Smooth muscle cell of the umbilical artery (primary cell): ENCODE data around the gene EIF3L. TPM values are rescaled to one million over a fixed set of nuclear protein-coding genes. Genes with fewer than 3 reads are reported as not detected.

Experiments
- total RNA-seq: library from RNA; depleted of rRNA; stranded (reverse); fragments of >200 nt; gene quantifications from 2 replicates; pipeline ENCODE4 v1.2.3, GENCODE V29; 2014

Gene EIF3L
- 295 and 311 TPM in 2 replicates for total RNA-seq

DNA sequence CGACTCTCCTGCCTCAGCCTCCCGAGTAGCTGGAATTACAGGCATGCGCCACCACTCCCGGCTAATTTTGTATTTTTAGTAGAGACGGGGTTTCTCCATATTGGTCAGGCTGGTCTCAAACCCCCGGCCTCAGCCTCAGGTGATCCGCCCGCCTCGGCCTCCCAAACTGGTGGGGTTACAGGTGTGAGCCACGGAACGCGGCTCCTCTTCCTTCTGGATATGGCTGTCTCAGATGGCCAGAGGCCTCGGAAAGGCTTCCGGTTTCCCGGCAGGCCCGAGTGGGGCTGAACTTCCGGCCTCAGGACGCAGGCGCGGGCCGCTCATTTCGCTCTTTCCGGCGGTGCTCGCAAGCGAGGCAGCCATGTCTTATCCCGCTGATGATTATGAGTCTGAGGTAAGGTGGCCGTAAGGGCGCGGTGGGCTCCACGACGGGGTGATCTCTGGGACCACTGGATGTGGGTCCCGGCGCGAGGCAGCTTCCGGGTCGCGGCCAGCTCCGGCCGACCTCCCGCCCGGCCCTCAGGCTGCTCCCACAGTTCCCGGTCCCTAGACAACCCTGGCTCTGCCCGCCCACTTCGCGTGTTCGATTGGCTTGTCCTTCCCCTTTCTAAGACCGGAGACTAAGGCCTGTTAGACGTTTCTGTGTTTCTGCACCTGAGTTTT is at the start of gene EIF3L:
Gene EIF3L (plus strand): TSS at position 331 of the 663 bp plus-strand sequence. CDS start 31 bp downstream, at position 362.

GRCh38 chr22:37807410-37808293 is 41.6 kb upstream of the EIF3L start, which contains the start of gene GCAT:
Gene GCAT, plus strand, starts transcription at chr22:37807934. Its CDS starts 34 bp downstream, at chr22:37807968.

GRCh38 chr22:37823134-37823985 is 25.9 kb upstream of the EIF3L start, which contains the start of gene GALR3:
Gene GALR3, plus strand, starts transcription at chr22:37823382. Its CDS starts 25 bp downstream, at chr22:37823407.

DNA sequence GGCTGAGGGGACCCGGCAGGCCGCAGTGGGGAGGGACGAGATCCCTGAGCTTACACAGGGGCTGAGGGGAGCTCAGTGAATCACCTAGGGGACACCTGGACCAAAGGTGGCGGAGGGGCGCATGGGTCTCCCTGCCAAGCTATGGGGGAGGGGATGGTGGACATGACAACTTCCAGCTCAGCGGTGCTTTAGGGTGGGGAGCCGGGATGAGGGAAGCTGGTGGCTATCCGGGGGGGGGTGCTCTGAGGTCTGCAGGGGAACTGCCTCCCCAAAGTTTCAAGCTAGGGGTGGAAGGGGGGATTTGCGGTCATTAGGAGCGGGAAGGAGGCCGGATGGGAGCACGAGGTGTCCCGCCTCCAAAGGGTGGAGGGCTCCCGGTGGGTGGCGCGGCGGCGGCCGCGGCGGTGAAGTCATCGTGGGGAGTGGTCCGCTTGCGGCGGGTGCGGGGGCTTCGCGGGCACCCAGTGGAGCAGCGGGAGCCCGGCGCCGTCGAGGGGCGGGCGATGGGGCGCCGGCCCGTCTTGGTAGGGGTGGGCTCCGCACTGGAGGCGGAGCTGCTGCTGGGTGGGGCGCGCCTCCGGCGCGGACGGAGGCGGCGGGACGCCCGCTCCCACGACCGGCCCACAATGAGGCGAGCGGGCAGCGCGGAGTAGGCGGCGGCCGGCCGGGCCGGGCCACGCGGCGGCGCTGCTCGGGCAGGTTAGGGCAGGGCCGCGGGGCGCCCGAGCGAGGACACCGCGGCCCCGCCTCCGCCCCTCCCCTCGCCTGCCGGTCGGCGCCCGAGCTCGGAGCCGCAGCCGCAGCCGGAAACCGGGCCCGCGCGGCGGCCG is 56.5 kb downstream of the EIF3L start, which contains the start of gene MICALL1:
Gene MICALL1 (plus strand): TSS at position 764 of the 830 bp plus-strand sequence. CDS start 126 bp downstream, outside the sequence.

Other genes with a start within 250 kb of the EIF3L start
- 41.9 and 70.4 TPM in 2 replicates for gene GGA1, start 240.6 kb upstream of the EIF3L start, total RNA-seq
- gene SH3BP1, start 209.8 kb upstream of the EIF3L start, total RNA-seq = 46.5 and 47.5 TPM in 2 replicates
- gene PDXP, start 190.7 kb upstream of the EIF3L start, total RNA-seq = 13.7 and 15.0 TPM in 2 replicates
- 2,277 and 6,043 TPM in 2 replicates for gene LGALS1, start 173.8 kb upstream of the EIF3L start, total RNA-seq
- gene NOL12, start 163.1 kb upstream of the EIF3L start, total RNA-seq = 10.7 and 18.0 TPM in 2 replicates
- gene TRIOBP, start 152.4 kb upstream of the EIF3L start, total RNA-seq = 160 and 222 TPM in 2 replicates
- 29.5 and 48.7 TPM in 2 replicates for gene GCAT, start 41.5 kb upstream of the EIF3L start, total RNA-seq
- not detected in 2 replicates for gene GALR3, start 26.0 kb upstream of the EIF3L start, total RNA-seq
- gene ANKRD54, start 5.1 kb upstream of the EIF3L start, total RNA-seq = 24.8 and 25.2 TPM in 2 replicates
- gene MICALL1, start 56.9 kb downstream of the EIF3L start, total RNA-seq = 23.2 and 51.8 TPM in 2 replicates
- gene C22orf23, start 104.2 kb downstream of the EIF3L start, total RNA-seq = 0.59 TPM in 1 of 2 replicates, not detected in the other
- 26.1 and 39.7 TPM in 2 replicates for gene POLR2F, start 104.3 kb downstream of the EIF3L start, total RNA-seq
- gene SOX10, start 135.1 kb downstream of the EIF3L start, total RNA-seq = not detected in 2 replicates
- gene PICK1, start 208.0 kb downstream of the EIF3L start, total RNA-seq = 9.8 and 17.2 TPM in 2 replicates
- 0.30 TPM in 1 of 2 replicates, not detected in the other for gene SLC16A8, start 234.8 kb downstream of the EIF3L start, total RNA-seq